GDM1 (cell line): ENCODE data around the gene IRF2BP2.
A peak's percentile ranks its signal among the peaks of the same experiment; 100 is the strongest.
"Not testable (repeated sequence)": the region's sequence is repeated elsewhere in the genome, so short reads cannot be mapped to it uniquely, and the experiment has no call there.

ENCODE experiments used
- DNase-seq: peaks from one replicate; lab custom pipeline; 2025; lab: John Stamatoyannopoulos, UW

The IRF2BP2 gene

DNA sequence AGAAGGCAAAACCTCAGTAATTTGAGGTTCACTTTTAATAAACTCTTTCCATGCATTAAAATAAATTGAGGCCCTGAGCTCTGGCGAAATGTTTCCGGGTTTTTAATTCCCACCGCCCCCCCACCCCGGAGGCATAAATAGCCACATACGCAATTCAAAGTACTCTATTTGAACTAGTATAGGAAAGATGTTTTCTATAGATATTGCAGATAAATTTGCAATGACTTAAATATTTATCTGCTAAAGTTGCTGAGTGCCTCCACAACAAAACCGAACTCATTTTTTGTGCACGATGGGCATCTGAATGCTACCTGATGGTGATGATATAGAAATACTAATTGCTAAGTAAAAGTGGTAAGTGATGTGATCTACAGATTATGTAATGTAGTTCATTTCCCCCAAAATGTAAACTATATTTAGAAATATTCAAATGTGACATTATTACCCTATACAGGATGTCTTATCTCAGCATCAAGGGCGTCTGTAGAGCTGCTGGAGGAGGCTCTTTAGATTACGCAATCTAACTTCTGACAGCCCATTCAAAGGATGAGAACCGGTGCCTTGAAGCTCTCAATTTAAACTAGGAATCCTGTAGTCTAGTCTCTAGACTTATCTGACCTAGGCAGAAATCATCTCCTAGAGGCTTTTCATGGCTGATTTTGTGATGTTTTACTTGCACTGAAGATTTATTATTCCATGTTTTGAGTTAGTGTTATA is 8.5 kb downstream of the IRF2BP2 start:
- DNase-seq, result no peak

DNA sequence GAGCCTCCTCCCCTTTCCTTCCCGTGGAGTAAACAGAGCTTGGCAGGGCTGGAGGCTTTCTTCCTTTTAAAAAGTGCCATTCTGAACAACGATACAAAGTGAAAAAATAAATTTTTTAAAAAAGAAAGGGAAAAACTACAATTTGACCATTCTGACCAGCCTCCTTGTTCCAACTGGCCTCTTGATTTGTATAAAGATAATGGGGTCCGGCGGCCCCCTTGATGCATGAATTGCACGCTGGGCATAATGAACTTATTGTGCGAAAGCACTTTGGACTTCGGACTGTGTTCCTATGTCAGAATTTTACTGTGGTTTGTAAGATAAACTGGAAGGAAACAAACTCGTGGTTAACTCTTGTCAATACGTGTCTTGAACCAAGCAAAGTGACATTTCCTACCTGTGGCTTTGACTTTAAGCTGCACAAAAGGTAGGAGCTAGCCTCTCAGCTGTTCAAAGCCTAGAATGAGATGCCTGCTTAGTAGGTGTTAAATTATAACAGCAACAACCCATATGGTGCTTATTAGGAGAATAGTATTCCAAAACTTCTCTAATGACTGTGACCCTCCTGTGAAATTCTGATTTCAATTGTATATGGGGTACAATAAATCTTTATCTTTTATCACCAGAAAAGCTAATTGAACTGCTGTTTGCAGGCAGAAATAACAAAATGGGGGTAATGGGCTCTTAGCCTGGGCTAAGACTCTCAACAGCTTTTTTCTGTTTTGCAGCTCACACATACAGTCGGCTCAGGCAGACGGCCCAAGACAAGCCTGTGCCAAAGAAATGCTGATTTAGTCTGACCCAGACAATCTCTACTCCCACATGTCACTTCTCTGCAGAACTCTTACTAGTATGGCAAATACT is 9.3 kb downstream of the IRF2BP2 start:
- DNase-seq, result no peak

DNA sequence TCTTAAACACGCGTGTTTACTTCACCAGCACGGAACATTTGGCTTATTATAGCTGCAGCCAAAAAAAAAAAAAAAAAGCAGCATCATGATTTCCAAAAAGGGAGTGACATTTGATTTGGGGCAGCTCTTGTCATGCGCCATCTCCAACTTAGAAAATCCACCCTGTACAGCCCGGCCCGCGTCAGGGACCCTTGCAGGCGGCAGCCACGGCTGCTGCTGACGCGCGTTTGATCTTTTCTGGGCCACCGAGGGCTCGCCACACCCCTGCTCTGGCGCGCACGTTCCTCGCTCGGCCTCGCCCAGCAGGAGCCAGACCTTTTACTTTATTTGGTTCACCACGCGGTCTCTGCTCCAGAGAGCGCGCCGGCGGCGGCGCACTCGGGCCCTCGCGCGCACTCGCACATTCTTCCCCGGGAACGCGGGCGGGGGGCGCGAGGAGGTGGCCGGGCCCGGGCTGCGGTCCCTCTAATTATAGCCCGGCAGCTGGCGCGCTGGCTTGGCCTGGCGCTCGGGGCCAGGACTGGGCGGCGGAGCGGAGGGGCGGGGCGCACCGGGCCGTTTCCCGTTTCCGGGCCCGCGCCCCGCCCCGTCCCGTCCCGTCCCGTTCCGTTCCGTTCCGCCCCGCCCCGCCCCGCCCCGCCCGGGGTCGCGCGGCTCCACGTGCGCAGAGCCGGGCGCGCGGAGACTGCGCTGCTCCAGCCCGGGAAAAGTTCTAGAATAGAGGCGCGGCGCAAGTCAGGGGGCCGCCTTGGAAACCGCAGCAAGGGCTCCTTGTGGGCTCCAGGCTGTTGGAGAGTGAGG is 10.2 kb downstream of the IRF2BP2 start:
- DNase-seq, result peak; percentile 94

DNA sequence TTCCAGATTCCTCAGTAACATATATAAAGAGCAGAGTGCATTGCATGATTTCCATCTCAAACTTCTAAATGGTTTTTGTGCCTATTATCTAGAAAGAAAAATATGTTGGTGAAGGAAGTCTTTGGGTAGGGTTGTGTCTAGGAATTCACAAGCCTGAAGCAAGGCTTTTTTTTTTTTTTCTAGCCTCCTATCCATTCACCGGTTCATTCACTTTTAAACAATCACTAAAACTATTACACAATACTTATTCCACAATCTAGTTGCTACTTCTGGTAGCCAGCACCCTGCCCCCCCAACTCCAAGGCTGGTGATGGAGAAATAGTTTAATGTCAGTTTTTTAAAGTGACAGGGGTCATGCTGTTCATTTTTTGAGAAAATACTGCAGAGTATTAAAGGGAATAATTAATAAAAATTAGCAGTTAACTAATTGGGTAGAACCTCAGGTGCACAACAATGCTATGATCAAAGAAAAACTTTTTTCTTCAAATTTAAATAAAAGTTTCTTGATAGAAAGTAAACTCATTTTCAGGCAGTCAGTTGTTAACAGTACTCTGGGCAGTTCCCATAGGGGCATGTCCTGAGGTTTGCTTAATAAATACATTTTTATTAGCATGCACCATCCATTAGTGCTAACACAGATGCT is 10.9 kb downstream of the IRF2BP2 start:
- DNase-seq, result no peak

DNA sequence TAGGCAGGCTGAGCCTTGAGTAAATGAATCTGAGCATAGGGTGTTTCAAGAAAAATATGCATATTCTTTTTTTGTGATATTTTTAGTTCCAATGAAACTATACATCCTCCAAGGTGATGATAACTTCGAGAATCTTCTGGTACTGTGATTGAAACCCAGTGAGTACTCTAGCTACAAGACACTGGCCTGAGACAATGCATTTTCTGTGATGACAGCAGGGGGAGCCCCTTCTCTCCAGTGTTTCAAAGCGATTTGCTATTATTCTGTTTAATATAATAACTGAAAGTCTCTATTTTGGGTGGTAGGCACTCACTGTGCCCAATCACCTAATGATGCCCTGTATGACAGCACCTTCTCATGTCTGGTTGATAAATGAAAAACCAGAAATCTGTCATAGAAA is 12.1 kb downstream of the IRF2BP2 start:
- DNase-seq, result peak; percentile 49

DNA sequence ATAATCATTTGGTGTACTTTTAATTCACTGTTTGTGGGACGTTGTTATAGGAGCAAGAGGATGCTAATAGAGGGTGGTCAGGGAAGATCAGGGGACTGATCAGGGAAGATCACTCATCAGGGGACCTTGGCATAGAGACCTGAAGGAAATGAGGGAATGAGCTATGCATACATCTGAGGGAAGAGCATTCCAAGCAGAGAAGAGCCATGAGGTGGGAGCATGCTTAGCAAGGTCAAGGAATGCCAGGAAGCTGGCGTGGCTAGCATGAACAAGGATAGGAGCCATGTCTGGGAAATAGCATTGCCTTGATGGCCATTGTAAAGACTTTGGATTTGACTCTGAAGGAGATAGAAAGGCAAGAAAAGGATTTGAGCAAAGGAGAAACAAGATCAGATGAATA is 14.1 kb downstream of the IRF2BP2 start:
- no peak for DNase-seq

DNA sequence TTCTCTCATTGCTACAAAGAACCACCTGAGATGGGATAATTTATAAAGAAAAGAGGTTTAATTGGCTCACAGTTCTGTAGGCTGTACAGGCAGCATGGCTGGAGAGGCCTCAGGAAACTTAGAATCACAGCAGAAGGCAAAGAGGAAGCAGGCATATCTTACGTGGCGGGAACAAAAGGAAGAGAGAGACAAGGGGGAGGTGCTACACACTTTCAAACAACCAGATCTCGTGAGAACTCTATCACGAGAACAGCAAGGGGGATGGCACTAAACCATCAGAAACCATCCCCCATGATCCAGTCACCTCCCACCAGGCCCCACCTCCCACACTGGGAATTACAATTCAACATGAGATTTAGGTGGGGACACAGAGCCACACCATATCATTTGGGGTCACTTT is 15.4 kb downstream of the IRF2BP2 start:
- DNase-seq, result not testable (repeated sequence)

DNA sequence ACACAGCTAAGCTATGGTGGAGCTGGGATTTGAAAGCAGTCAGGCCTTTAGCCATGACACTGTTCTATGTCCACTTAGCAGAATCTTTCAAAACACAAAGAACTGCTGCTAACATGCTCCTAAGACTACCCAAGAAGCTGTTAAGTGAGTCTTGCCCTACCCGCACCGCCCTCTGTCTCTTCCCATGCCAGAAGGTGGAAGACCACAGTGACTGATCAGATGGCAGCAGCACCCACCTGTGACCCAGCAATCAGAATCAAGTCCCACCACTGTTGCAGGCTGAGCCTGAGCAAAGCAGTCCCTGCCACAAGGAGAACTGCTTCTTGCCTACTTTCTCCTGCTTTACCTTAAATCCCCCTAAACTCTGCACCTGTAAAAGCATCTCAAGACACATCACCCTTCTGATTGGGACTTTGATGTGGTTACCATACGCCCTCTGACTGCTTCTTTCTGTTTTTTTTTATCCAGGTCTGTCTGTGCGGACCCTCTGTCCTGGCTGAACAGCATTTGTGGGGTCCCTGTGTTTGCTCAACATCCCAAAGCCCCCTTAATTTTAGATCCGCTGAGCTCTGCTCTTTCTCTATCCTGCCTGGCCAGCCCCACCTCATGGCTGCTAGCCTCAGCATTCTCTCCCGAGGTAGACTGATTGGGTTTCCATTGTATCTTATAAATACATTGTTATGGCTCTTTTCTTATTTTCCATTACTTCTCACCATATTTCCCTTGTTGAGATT is 16.0 kb downstream of the IRF2BP2 start:
- DNase-seq, result no peak

DNA sequence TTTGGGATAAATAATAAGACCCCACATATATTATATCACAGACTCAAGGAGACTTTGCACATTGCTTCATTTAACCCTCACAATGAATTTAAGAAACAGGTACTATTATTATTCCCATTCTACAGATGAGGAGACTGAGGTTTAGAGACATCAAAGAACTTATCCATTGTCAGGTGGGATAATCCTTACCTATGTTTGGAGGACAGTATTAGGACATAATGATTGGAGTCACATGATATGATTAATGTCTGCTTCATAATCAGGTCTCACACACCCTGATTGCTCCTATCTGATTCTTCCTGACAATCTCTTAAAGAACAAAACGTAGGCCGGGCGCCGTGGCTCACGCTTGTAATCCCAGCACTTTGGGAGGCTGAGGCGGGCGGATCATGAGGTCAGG is 16.9 kb downstream of the IRF2BP2 start:
- DNase-seq, result no peak

DNA sequence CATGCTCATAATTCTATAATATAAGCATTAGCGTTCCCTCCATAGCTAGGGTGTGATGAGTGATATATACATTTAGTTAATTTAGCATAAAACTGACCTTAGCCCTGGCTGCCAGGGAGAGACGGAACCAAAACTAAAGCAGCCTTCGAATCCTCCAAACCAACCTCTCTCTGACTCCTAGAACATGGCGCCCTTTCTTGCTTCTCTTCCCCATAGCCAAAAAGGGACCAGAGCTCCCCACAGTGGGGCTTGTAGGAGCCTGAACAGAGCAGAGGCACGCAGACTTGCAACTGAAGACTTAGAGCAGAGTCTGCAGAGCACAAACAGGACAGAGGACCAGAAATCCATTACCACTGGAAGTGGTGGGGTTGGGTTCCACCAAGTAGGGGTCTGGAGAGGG is 17.7 kb downstream of the IRF2BP2 start:
- no peak for DNase-seq

DNA sequence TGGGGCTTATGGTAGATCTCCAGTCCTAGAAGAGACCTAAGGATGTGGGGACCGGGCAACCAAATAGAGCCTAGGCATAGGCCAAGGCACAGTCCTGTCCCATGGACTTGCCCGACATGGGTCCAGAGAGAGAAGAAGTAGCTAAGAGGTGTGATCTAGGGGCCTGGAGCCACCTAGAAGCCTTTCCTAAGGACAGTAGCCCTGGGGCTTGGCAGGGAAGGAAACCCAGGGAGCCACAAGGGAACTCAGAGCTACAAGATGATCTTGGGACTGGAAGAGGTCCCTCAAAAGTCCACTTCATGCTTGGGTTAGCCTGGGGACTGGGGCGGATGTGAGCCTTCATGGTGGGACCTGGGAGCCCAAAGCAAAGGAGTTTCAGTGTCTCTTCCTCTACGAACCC is 18.8 kb downstream of the IRF2BP2 start:
- no peak for DNase-seq

DNA sequence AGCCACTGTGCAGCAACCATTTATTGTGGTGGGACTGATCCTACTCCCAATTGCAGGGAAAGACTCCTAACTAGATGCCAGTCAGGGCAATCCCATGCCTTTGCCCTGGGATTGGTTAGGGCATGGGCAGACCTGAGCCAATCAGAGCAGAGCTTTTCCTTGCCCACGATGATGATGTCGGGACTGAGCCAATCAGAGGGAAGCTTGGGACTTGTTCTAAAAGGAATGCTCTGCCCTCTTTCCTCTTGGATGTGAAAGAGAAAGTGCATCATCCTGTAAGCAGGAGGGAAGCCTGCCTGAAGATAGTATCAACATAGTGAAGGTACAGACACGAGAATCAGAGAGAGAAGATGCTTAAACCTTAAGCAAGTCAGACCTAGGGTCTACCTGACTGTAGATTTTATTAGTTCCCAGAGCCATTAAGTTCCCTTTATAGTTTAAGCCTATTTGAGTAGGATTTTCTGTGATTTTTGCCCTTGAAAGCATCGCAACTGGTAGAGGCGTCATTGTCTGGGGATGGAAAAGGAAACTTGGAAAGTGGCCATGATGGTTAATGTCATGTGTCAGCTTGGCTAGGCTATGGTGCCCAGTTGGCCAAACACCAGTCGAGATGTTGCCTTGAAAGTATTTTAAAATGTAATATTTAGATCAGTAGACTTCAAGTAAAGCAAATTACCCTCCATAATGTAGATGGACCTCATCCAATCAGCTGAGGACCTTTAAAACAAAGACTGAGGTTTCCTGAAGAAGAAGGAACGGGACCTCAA is 19.9 kb downstream of the IRF2BP2 start:
- no peak for DNase-seq

DNA sequence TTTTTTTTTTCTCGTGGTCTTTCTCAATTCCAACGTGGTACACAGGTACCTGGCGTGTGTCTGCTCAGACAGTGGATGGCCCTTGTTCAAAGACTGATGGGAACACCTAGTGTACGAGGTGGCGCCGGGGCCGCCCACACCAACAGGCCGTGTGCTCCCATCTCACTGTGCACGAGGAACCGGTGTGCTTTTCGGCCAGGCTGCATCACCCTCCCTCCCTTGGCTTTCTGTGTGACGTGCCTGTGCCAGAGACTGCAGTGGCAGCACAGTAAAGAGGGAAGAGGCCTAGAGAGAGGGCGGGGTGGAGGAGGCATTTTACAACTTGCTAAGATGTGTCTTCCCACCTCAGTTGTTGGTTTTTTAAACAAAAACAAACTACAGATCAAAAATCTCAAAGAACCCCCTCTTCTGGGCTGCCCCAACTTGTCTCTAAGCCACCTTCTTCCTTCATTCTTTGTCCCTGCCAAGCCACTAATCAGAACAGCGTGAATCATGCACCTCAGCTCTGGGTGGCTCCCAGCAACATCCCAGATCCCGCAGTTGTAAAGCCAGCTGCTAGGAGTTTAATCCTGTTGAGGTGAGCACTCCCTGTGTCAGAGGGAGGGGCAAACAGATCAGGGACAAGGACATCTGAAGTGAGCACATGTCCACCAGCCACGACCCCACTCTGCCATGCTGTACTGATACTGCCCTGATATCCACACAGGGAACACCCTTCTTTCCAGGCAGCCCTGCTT is 20.7 kb downstream of the IRF2BP2 start:
- DNase-seq, result no peak

DNA sequence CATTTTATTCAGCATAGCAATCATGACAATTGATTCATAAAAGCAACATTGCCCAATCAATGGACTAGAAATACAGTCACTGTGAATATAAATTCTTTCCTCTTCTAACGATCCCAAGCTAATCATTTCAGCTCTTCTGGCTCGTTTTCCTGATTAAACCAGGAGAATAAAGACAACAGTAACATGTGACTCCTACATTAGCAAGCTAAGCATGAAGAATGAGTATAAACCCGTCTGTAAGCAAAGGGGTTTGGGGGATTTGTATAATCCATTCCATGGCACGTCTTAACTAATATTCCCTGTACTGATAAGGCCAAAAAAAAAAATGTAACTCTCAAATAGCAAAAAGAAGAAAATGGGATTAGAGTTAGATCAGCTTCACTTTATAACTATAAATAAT is 21.6 kb downstream of the IRF2BP2 start:
- no peak for DNase-seq

DNA sequence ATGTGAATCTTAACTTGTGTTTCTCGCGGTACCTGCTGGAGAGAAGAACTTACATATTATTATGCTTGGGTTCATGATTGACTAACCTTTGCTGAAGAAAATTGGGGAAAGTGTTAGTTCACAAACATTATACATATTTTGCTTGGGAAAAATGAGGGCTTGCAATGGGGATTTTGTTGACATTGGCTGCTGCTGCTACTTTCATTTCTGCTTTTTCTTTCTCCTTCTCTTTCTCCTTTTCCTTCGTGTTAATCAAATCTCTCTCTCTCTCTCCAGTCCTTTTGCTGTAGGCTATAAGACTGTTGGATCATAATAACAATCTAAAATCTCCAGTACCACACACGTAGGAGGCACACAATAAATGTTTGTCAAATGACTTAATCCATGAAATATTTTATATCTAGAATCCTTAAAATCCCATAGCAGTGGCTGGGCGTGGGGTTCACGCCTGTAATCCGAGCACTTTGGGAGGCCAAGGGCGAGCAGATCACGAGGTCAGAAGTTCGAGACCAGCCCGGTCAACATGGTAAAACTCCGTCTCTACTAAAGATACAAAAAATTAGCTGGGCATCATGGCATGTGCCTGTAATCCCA is 23.0 kb downstream of the IRF2BP2 start:
- DNase-seq, result no peak

DNA sequence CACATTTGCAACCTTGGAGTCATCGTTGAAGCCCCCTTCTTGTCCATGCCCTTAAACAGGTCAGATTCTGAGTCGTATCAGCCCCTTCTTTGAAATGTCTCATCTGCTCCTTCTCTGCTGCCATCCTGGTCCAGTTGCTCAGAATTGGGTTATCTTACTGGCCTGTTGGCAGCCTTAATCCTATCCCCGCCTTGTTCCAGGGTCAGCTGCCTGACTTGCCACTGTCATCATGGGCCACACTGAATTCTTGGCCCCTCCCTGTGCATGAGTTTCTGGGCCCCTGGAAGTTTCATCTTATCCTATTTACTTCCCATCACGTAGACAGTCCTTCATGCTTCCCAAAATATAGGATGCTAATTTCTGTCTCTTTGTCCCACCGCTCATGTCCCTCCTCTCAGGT is 23.7 kb downstream of the IRF2BP2 start:
- DNase-seq, result no peak

DNA sequence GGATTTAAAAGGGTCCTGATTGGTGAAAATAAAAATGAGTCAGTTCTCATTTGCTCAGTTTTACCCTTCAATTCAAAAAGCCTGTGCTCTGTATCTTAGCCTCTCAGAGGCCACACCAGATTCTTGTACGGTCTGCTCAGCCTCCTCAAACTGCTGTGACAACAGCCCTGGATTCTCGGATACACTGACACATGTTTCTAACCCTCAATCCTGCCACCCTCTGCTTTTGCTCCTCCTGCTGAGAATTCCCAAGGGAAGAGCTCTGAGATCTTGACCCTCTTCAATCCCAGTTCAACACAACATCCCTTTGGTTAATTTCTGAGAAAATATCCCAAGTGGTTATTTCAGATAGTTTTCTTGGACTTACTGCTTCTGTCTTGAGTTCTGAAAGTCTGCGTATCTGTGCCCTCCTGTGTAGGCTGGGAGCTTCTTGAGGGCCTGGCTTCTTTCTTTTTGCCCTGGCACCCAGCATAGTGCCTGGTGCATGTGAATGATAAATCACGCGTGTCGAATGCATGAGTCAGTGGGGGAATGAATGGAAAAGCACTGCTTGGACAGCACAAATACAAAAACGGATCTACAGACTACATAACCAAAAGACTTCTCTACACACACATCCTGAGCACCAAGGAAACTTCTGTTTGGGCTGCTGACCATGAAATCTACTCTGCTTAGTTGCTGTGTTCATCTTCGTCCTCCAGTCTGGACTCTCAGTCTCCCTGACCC is 24.5 kb downstream of the IRF2BP2 start:
- DNase-seq, result no peak

DNA sequence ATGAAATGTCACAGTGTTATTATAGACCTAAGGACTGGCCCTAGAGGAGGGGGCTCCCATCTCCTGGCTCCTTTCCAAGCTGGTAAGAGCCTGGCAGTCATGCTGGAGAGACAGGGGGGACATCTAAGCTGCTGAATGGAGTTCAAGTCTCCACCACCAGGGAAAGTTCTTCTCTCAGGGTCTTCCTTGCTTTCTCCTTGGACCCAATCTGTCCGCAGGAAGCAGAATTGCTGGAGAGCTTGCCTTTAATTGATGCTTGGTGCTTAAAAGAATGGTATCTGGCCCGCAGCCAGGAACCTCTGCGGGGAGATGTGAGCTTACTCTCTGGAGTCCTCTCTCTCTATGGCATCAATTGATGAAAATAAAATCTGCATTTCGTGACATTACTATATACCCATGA is 25.1 kb downstream of the IRF2BP2 start:
- no peak for DNase-seq

DNA sequence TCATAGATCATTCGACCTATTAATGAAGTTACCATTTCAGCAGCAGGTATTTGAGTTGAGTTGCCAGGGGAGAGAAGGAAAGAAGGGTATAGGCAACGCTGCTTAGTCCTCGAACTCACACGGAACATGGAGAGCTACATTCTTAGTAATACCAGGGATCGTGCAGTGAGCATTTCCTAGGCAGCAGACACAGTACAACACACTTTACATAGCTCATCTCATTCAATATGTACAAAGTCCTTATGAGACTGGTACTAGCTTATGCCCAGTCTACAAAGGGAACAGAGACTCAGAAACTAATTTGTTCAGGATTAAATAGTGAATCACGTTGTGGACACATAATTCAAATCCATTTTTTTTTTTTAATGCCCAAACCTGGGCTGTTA is 25.6 kb downstream of the IRF2BP2 start:
- no peak for DNase-seq
